IPS-15b (cell line): ENCODE measurements around the gene SMARCD3.

Experiments
- H3K27me3 ChIP-seq: one replicate; pipeline ENCODE4 v1.6.1; 2013; ENCODE audit warnings: low read length; ENCODE audit not compliant: control insufficient read depth, insufficient read depth
- H3K36me3 ChIP-seq: one replicate; pipeline ENCODE4 v1.6.1; 2013; ENCODE audit warnings: low read length; ENCODE audit not compliant: control insufficient read depth, insufficient read depth
- H3K4me1 ChIP-seq: one replicate; pipeline ENCODE4 v1.6.1; 2013; ENCODE audit warnings: mild to moderate bottlenecking, low read length; ENCODE audit not compliant: control insufficient read depth, insufficient read depth
- H3K4me3 ChIP-seq: one replicate; pipeline ENCODE4 v1.5.1; 2013; ENCODE audit warnings: low read depth, low read length
- H3K9ac ChIP-seq: one replicate; pipeline ENCODE4 v1.6.1; 2013; ENCODE audit warnings: low read depth, mild to moderate bottlenecking, low read length
- H3K9me3 ChIP-seq: one replicate; pipeline ENCODE4 v1.6.1; 2013; ENCODE audit warnings: mild to moderate bottlenecking, low read length; ENCODE audit not compliant: control insufficient read depth, insufficient read depth

Gene SMARCD3

GRCh38 chr7:151245360-151246101 lies 3.0 kb downstream of the SMARCD3 start:
- Histone ChIP-seq H3K9ac (no peak overlapping the region), H3K27me3 (peaks cover 60% of the 10 kb centered on the region), H3K9me3 (no peaks in the 10 kb centered on the region), H3K4me3 (peak overlapping the region; percentile 60), H3K4me1 (peaks cover 9% of the 10 kb centered on the region), H3K36me3 (no peaks in the 10 kb centered on the region)

GRCh38 chr7:151244841-151245346 lies 3.6 kb downstream of the SMARCD3 start:
- Histone ChIP-seq H3K9ac (no peak overlapping the region), H3K27me3 (peaks cover 54% of the 10 kb centered on the region), H3K9me3 (no peaks in the 10 kb centered on the region), H3K36me3 (no peaks in the 10 kb centered on the region), H3K4me1 (peaks cover 9% of the 10 kb centered on the region), H3K4me3 (peak overlapping the region; percentile 60)

- Histone ChIP-seq H3K4me1 (peaks cover 9% of the 10 kb centered on the region), H3K27me3 (peaks cover 48% of the 10 kb centered on the region), H3K36me3 (no peaks in the 10 kb centered on the region)
Observed at GRCh38 chr7:151244196-151244840, 4.2 kb downstream of the SMARCD3 start.

GRCh38 chr7:151243408-151244195 lies 4.9 kb downstream of the SMARCD3 start:
- Histone ChIP-seq H3K36me3 (no peaks in the 10 kb centered on the region), H3K9me3 (no peaks in the 10 kb centered on the region), H3K27me3 (peaks cover 44% of the 10 kb centered on the region), H3K4me3 (peak overlapping the region; percentile 28), H3K9ac (no peak overlapping the region), H3K4me1 (peaks cover 9% of the 10 kb centered on the region)

More at GRCh38 chr7:151244196-151244840, 4.2 kb downstream of the SMARCD3 start:
- Histone ChIP-seq H3K9me3 (no peaks in the 10 kb centered on the region), H3K9ac (no peak overlapping the region), H3K4me3 (peak overlapping the region; percentile 28)

- H3K27me3 ChIP-seq, result peaks cover 40% of the 10 kb centered on the region
- no peak overlapping the region for H3K4me3 ChIP-seq
- H3K9me3 ChIP-seq, result no peaks in the 10 kb centered on the region
- H3K9ac ChIP-seq, result no peak overlapping the region
- H3K4me1 ChIP-seq, result peaks cover 9% of the 10 kb centered on the region
- no peaks in the 10 kb centered on the region for H3K36me3 ChIP-seq
Observed at GRCh38 chr7:151243045-151243349, 5.5 kb downstream of the SMARCD3 start.

GRCh38 chr7:151242159-151243044 lies 6.1 kb downstream of the SMARCD3 start:
- Histone ChIP-seq H3K9ac (no peak overlapping the region), H3K9me3 (no peaks in the 10 kb centered on the region), H3K27me3 (peaks cover 34% of the 10 kb centered on the region), H3K4me3 (no peak overlapping the region), H3K4me1 (peaks cover 7% of the 10 kb centered on the region), H3K36me3 (peaks cover 5% of the 10 kb centered on the region)

GRCh38 chr7:151241755-151242096 lies 6.8 kb downstream of the SMARCD3 start:
- Histone ChIP-seq H3K4me3 (no peak overlapping the region), H3K36me3 (peaks cover 9% of the 10 kb centered on the region)

GRCh38 chr7:151240942-151241754 lies 7.3 kb downstream of the SMARCD3 start:
- H3K4me3 ChIP-seq, result no peak overlapping the region
- H3K9ac ChIP-seq, result no peak overlapping the region
- H3K9me3 ChIP-seq, result no peaks in the 10 kb centered on the region
- peaks cover 22% of the 10 kb centered on the region for H3K27me3 ChIP-seq
- peaks cover 12% of the 10 kb centered on the region for H3K36me3 ChIP-seq
- H3K4me1 ChIP-seq, result peaks cover 7% of the 10 kb centered on the region

More at GRCh38 chr7:151241755-151242096, 6.8 kb downstream of the SMARCD3 start:
- no peak overlapping the region for H3K9ac ChIP-seq
- H3K27me3 ChIP-seq, result peaks cover 27% of the 10 kb centered on the region
- H3K9me3 ChIP-seq, result no peaks in the 10 kb centered on the region
- peaks cover 7% of the 10 kb centered on the region for H3K4me1 ChIP-seq

- peaks cover 15% of the 10 kb centered on the region for H3K36me3 ChIP-seq
- H3K9ac ChIP-seq, result no peak overlapping the region
- no peak overlapping the region for H3K4me3 ChIP-seq
- peaks cover 7% of the 10 kb centered on the region for H3K4me1 ChIP-seq
- H3K9me3 ChIP-seq, result no peaks in the 10 kb centered on the region
- peaks cover 17% of the 10 kb centered on the region for H3K27me3 ChIP-seq
Observed at GRCh38 chr7:151240536-151240935, 8.0 kb downstream of the SMARCD3 start.

- Histone ChIP-seq H3K9me3 (no peaks in the 10 kb centered on the region), H3K36me3 (peaks cover 21% of the 10 kb centered on the region), H3K4me1 (peaks cover 7% of the 10 kb centered on the region), H3K9ac (no peak overlapping the region), H3K27me3 (peaks cover 14% of the 10 kb centered on the region), H3K4me3 (no peak overlapping the region)
Observed at GRCh38 chr7:151239837-151240459, 8.5 kb downstream of the SMARCD3 start.
